HEK293T (cell line): ENCODE data around the gene SFRP4.

ENCODE experiments used
- ARNT ChIP-seq: fragments of 450-650 bp; IDR thresholded peaks from 2 replicates; pipeline ENCODE4 v1.6.1; 2017; ENCODE audit warnings: mild to moderate bottlenecking
- BHLHE40 ChIP-seq: fragments of 450-650 bp; IDR thresholded peaks from 2 replicates; pipeline ENCODE4 v1.6.1; 2016; ENCODE audit warnings: mild to moderate bottlenecking, moderate library complexity, borderline replicate concordance
- FOXM1 ChIP-seq: fragments of 450-650 bp; IDR thresholded peaks from 2 replicates; pipeline ENCODE4 v1.6.1; 2017; ENCODE audit warnings: mild to moderate bottlenecking, borderline replicate concordance
- HDGF ChIP-seq: fragments of 450-650 bp; IDR thresholded peaks from 2 replicates; pipeline ENCODE4 v1.6.1; 2017; ENCODE audit warnings: antibody characterized with exemption, borderline replicate concordance
- LEF1 ChIP-seq: fragments of 450-650 bp; IDR thresholded peaks from 2 replicates; pipeline ENCODE4 v1.6.1; 2017; ENCODE audit warnings: mild to moderate bottlenecking, borderline replicate concordance
- ZNF384 ChIP-seq: fragments of 450-650 bp; IDR thresholded peaks from 2 replicates; pipeline ENCODE4 v1.6.1; 2016
- TF ChIP-seq, protein P1 (sequence below): fragments of 450-650 bp; IDR thresholded peaks from 2 replicates; pipeline ENCODE4 v1.6.1; 2016

DNA sequence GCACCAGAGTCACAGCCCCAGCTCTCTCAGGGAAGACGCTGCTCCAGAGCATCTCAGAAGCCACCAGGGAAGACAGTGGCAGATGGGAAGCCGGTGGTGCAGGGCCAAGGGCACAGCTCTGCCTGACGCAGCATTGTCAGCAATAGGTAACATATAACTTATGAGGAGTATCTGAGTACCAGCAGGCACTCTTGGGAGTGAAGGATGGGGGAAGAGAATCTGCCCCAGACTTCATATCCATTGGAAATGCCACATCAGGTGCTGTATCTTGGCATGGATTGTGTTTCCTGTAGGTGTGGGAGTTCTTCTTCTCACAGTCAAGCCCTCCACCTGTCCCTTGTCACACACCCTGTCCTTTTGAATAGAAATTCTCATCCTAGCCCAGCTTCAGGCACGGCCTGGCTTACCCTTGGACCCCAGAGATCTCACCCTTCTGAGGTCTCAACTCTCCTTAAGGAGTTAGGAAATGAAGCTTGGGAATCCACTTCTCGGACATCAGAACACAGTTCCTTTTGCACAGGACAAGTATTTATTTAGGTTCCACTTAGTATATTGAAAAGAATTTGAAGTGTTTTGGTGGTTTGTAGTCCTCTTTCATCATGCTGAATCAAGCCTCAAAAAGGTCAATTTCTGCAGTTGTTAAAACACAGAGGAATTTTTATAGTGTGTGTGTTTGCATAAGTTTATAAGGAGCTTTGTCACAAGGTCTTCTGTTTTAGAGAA is 13.8 kb upstream of the SFRP4 start:
- no peak for TF ChIP-seq BHLHE40
- TF ChIP-seq ZNF384: no peak
- TF ChIP-seq FOXM1: no peak
- no peak for TF ChIP-seq LEF1
- TF ChIP-seq, protein P1, sequence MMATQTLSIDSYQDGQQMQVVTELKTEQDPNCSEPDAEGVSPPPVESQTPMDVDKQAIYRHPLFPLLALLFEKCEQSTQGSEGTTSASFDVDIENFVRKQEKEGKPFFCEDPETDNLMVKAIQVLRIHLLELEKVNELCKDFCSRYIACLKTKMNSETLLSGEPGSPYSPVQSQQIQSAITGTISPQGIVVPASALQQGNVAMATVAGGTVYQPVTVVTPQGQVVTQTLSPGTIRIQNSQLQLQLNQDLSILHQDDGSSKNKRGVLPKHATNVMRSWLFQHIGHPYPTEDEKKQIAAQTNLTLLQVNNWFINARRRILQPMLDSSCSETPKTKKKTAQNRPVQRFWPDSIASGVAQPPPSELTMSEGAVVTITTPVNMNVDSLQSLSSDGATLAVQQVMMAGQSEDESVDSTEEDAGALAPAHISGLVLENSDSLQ: no peak
- TF ChIP-seq ARNT: no peak
- TF ChIP-seq HDGF: no peak
